HG02885 (cell line): ENCODE results near the gene NCKAP5.
"Not testable (repeated sequence)": the region's sequence is repeated elsewhere in the genome, so short reads cannot be mapped to it uniquely, and the experiment has no call there.

Experiments used
- ATAC-seq: cut with Tn5 transposase; IDR thresholded peaks from one replicate; pipeline ENCODE4 v1.9.1; 2021; ENCODE audit warnings: mild to moderate bottlenecking; ENCODE audit not compliant: unreplicated experiment, poor library complexity

Gene NCKAP5

GRCh38 chr2:132811148-132811915, 756.9 kb downstream of the NCKAP5 start:
- no peak for ATAC-seq

DNA sequence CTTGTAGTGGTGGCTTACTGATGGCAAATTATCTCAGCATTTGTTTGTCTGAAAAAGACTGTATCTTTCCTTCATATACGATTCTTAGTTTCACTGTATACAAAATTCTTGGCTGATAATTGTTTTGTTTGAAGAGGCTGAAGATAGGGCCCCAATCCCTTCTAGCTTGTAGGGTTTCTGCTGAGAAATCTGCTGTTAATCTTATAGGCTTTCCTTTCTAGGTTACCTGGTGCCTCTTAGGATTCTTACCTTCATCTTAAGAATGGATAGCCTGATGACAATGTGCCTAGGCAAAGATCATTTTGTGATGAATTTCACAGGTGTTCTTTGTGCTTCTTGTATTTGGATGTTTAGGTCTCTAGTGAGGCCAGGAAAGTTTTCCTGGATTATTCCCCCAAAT, 758.3 kb downstream of the NCKAP5 start:
- not testable (repeated sequence) for ATAC-seq

GRCh38 chr2:132804051-132804450, 764.2 kb downstream of the NCKAP5 start:
- no peak for ATAC-seq

- ATAC-seq: no peak
Measured at GRCh38 chr2:132798341-132798740, 769.9 kb downstream of the NCKAP5 start.

GRCh38 chr2:132797556-132797955, 770.7 kb downstream of the NCKAP5 start:
- no peak for ATAC-seq

DNA sequence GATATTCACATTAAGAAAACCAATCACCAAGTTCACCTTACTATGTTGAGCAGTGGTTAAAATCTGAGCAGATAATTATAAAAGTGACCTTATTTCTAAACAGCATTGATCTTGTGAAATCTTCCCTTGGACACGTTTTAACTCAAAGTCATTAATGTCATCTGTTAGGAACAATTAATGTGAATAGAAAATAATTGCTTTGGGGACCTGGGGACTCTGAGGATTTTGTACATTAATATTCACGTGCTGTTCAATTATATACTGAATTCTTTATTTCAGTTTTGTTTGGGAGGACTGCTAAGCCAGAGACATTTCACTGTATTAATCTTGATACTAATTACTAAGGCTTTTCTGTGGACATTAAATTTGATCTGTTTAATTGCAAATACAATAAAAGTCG, 771.2 kb downstream of the NCKAP5 start:
- no peak for ATAC-seq

GRCh38 chr2:132795220-132795619, 773.0 kb downstream of the NCKAP5 start:
- ATAC-seq: no peak

GRCh38 chr2:132793532-132793931, 774.7 kb downstream of the NCKAP5 start:
- no peak for ATAC-seq

- ATAC-seq: no peak
Measured at GRCh38 chr2:132790207-132790785, 778.0 kb downstream of the NCKAP5 start.

DNA sequence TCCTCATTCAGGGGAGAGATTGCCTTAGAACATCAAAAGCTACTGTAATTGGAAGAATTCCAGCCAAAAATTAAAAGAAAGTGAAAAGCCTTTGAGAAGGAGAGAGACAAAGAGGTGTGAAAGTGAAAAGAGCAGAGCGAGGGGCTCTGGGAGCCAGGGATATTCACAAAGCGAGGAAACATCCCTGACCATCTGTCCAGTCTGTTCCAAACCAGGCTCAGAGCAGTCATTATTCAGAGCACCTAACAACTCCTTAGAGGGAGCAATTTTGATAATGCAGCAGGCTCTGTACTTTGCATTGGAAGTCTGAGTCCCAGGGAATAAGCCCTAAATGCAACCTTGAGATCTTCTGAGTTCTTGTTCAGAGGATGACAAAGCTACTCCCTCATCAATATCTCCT, 779.2 kb downstream of the NCKAP5 start:
- no peak for ATAC-seq

- ATAC-seq: no peak
Measured at GRCh38 chr2:132788310-132788838, 779.9 kb downstream of the NCKAP5 start.

- ATAC-seq: no peak
Measured at GRCh38 chr2:132783883-132784282, 784.4 kb downstream of the NCKAP5 start.

DNA sequence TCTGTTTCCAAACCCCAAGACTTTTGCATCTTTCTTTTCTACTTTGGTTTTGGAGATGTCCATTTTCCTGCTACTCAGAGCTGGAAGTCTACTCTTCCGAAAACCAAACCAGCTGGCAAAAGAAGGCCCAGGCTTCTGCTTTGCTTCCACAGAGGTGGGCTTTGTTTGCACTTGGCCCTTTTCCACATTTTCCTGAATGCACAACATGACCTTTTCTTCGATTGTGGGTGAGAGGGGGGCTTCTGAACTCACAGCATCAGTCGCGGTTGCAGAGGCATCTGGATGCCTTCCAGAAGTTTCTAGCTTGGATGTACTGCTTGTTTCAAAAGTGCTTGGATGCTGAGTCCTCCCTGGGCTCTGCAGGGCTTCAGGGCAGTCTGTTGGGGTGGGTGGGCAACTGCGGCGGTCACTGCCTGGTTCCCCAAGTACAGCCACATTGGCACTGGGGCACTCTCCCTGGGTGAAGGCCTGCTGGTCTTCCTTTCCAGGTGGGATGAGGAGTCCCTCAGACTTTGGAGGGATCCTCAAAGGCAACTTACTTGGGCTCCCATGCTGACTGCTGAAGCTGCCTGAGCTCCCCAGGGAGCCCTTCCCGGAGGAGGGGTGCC, 786.0 kb downstream of the NCKAP5 start:
- no peak for ATAC-seq

DNA sequence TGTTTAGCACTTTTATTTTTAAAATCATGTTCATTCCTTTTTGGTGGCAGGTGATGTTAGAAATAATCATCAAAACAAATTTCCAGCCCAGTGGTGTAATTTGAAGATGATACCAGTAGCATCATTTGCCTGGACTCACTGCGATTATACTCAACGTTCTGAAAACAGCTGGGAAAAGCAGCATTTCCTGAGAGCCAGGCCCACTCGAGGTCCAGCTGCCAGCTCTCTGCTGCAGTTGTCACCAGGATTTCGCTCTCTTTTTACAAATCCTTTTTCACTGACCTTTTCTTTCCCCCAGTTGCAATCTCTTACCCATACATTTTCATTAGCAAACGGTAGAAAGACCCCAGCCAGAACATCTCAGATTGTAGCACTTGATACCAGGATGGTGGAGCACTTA, 787.6 kb downstream of the NCKAP5 start:
- ATAC-seq: no peak

GRCh38 chr2:132779206-132779721, 789.0 kb downstream of the NCKAP5 start:
- ATAC-seq: no peak

- no peak for ATAC-seq
Measured at GRCh38 chr2:132776287-132776686, 792.0 kb downstream of the NCKAP5 start.

DNA sequence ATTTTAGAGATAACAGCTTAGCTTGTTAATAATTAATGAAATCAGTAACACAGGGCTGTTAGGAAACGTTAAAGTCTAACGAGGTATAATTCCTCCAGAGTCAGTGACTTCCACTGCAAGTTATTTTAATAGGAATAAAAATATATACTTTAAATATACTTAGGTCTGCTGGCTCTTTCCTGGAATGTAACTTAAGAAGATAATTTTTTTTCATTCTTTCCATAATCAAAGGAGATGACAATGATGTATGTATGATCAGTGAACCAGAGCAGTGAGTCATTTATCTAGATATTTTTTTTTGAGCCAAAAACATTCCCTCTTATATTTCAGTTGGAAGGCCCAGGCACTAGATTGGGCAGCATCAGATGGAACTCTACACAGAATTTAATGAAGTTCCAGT, 794.1 kb downstream of the NCKAP5 start:
- no peak for ATAC-seq

- ATAC-seq: no peak
Measured at GRCh38 chr2:132773331-132773730, 794.9 kb downstream of the NCKAP5 start.

DNA sequence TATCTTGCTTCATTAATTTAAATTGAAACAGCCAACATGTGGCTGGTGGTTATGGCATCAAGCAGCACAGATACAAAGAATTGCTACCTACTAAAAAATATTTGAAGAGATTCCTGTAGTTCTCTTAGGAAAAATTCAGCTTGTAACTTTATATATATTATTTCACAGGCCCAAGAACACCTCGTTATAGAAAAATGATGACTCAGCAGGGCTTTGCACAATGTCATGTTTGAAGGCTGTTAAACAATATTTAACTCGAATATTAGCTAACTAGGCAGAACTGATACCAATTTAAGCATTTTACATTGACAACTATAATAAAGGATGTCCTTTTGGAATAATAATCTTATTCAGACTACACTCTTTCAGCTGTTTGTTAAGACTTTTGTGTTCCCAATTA, 795.9 kb downstream of the NCKAP5 start:
- no peak for ATAC-seq

DNA sequence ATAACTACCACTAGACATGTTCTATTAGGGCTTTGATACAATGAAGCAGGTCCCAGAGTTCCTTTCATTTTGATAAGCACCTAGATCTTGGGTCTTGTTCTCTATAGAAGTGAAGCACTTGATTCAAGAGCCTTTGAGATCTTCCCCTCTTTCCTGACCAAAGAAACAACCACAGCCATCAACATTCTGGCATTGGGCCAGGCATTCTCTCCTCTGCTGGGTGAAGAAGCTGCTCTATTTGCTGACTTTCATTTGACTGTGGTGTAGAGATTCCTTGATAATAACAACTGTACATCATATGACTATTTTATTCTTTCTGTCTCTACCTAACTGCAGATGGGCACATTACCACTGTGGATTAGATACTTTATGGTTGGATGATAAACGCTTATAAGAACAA, 801.7 kb downstream of the NCKAP5 start:
- no peak for ATAC-seq

DNA sequence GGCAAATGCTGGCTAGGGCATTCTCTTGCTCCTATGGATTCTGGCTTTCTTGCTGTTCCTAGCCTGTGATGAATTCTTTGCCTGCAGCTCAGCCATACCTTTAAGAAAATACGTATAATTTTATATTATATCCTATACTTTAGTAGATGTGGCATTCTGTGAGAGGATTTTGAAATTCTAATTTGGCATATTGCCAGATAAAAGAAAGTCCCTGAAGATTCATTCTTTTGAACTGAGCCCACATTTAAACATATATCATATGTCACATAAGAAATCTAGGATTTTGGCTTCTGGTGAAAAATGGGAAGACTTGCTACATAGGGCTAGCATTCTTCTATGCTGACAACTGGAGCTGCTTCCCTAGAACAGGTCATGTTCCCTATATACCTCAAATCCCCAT, 806.8 kb downstream of the NCKAP5 start:
- no peak for ATAC-seq
